Stimulated activated naive CD8-positive, alpha-beta T cell treated with anti-CD3 and anti-CD28 coated beads, Interleukin-15, amount 100 ng/mL, for 72 hours (primary cell): ENCODE data around the gene TRAF3.

Experiments used
- ATAC-seq: fragments of 150-1000 bp; cut with Tn5 transposase; 2 replicates; pipeline ENCODE4 v1.10.0; 2021; ENCODE audit warnings: mild to moderate bottlenecking, moderate library complexity
- DNase-seq, 2 donors: peaks; one replicate each; pipeline ENCODE4 v3.0.0; 2021 to 2022
- H3K27ac Mint-ChIP-seq, 2 donors: one replicate each; pipeline ENCODE4 v1.8.0; 2022; ENCODE audit warnings: mild to moderate bottlenecking in 2 of 2, mixed read lengths in 2 of 2, moderate library complexity in 2 of 2
- H3K27me3 Mint-ChIP-seq: one replicate; pipeline ENCODE4 v1.8.0; 2022; ENCODE audit warnings: mixed read lengths
- H3K4me1 Mint-ChIP-seq: one replicate; pipeline ENCODE4 v1.8.0; 2022; ENCODE audit warnings: mild to moderate bottlenecking, mixed read lengths
- H3K4me3 Mint-ChIP-seq, 2 donors: one replicate each; pipeline ENCODE4 v1.8.0; 2022; ENCODE audit warnings: mild to moderate bottlenecking in 2 of 2, mixed read lengths in 2 of 2, moderate library complexity in 1 of 2
- H3K9me3 Mint-ChIP-seq, 2 donors: one replicate each; pipeline ENCODE4 v1.8.0; 2022; ENCODE audit warnings: mixed read lengths in 2 of 2

Gene TRAF3

DNA sequence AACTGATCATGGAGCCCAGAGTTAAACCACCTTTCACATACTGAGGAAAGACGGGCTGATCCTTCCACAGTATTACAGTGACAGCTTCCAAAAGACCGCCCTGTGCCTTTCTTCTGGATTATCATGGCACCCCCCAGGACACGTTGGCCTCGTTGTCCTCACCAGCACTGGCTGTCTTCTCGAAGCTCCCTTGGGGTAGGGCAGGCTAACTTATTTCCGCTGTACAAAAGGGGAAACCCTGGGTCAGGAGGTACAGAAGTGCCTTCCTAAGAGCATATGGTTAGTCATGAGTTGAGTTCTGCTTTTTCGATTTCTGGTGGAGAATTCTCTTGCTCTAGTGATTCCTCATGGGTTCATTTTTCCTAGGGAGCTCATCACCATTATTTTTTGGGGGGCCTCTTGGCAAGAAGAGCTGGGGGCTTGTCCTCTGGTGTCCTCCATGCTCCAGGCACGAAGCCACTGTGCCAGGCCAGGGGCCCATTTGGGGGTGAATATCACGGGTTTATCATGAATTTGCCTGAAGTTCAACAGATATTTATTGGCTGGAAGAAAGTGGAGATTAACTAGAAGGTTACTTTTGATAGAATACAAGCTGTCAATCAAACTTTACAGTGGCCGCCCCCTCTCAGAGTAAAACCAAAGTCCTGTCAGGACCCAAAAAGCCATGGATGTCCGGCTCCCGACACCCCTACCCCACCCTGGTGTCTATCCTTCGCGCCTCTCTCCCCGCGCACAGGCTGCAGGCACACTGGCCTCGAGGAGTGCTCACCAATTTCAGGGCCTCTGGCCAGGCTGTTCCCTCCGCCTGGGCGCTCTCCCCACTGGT, 8.8 kb upstream of the TRAF3 start:
- H3K4me3 Mint-ChIP-seq, result no peak overlapping the region
- H3K9me3 Mint-ChIP-seq, result no peaks in the 10 kb centered on the region
- H3K27me3 Mint-ChIP-seq, result no peaks in the 10 kb centered on the region
- no peak overlapping the region for H3K27ac Mint-ChIP-seq
- ATAC-seq, result peak; percentile 85
- DNase-seq, result no peak
- peaks cover 10% of the 10 kb centered on the region for H3K4me1 Mint-ChIP-seq

DNA sequence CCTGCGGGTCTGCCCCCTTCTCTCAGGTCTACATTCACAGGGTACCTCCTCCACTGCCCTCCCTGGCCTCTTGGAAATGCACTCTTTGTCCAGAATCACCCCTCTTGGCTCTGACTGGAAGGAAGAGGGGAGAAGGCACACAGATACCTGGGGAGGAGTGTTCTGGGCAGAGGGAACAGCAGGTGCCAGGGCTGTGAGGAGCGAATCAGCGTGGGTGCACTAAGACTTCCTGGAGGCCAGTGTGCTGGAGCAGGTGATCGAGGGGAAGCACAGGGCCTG, 8.3 kb upstream of the TRAF3 start:
- ATAC-seq (no peak), DNase-seq (no peak)
- Mint-ChIP-seq H3K27ac (peak overlapping the region in 1 of 2 donors; percentile 33), H3K4me1 (peaks cover 11% of the 10 kb centered on the region), H3K4me3 (no peak overlapping the region), H3K9me3 (no peaks in the 10 kb centered on the region), H3K27me3 (no peaks in the 10 kb centered on the region)

DNA sequence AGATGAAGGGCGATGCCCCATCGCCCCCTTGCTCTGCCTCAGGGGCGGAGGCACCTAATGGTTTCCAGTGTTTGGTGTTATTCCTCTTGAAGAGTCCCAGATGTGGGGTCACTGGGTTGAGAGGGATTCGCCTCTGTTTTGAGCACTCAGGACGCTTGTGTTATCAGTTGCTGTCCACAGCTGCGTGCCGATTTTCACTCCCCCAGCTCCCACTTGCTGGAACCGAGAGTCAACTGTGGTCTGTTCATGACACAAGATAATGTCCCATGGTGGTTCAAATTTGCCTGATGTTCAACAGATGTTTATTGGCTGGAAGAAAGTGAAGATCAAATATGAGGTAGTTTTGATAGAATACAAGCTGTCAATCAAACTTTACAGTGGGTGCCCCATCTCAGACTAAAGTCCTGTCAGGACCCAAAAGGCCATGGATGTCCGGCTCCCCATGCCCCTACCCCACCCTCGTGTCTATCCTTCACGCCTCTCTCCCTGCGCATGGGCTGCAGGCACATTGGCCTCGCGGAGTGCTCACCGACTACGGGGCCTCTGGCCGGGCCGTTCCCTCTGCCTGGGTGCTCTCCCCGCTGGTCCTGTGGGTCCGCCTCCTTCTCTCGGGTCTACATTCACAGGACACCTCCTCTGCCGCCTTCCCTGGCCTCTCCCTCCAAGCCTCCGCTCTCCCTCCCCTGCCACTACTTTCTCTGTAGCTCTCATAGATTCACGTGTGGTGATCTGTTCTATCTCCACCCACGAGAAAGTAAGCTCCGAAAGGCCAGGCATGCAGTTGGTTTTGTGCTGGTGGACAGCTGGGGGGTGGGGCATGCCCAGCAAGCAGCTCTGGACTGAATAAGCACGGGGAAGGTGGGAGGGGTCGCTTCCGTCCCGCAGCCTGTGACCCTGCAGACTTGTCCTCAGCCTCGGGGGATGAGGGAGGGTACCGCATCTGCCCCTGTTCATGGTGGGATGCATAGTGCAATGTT, 6.8 kb upstream of the TRAF3 start:
- no peaks in the 10 kb centered on the region for H3K9me3 Mint-ChIP-seq
- no peak for DNase-seq
- no peak for ATAC-seq
- H3K27me3 Mint-ChIP-seq, result no peaks in the 10 kb centered on the region
- H3K4me1 Mint-ChIP-seq, result peaks cover 25% of the 10 kb centered on the region
- H3K27ac Mint-ChIP-seq, result no peak overlapping the region
- no peak overlapping the region for H3K4me3 Mint-ChIP-seq

DNA sequence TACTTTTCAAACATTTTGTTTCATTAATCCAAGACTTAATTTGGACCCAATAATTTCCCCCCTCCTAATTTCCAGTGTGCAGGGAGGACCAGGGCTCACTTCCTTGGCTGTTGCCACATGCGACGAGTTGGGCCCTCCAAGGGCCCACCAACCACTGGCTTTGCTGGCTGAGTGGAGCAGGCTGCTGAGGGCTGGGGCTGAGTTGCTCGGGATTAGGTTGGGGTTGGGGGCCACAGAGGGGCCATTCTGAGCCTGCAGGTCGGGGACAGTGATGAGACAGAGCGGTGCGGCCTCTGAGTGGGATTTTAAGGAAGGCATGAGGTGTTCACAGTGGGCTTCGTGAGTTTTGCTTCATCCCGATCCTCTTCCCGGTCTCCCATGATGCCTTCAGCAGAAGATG, 6.1 kb upstream of the TRAF3 start:
- Mint-ChIP-seq H3K27ac (no peak overlapping the region), H3K4me1 (peaks cover 32% of the 10 kb centered on the region), H3K9me3 (no peaks in the 10 kb centered on the region), H3K4me3 (no peak overlapping the region), H3K27me3 (no peaks in the 10 kb centered on the region)
- no peak for ATAC-seq
- DNase-seq, result no peak

DNA sequence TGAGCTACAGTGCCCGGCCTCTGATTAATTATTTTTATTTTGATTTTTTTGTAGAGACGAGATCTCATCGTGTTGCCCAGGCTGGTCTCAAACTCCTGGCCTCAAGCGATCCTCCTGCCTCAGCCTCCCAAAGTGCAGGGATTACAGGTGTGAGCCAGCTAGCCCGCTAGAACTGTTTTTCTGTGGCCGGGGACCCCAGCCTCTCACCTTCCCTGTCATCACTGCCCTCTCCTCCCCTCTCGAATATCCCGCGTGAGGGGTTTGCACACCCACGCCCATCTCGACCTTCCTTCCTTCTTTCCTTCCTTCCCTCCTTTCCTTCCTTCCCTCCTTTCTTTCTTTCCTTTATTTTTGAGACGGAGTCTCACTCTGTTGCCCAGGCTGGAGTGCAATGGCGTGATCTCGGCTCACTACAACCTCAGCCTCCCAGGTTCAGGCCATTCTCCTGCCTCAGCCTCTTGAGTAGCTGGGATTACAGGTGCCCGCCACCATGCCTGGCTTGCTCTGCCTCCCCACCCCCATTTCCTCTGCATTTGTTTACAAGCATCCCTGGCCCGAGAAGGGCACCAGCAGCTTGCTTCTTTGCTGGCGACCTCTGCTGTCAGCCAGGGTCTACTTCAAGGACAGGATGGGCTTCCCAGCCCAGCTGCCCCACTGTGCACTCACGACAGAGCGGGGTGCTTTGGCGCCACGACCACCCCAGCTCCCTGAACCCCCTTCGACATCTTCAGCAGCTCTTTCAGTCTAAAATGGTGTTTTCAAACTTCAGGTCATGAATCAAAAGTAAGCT, 4.3 kb upstream of the TRAF3 start:
- Mint-ChIP-seq H3K27ac (peak overlapping the region in 1 of 2 donors; percentile 81), H3K9me3 (no peaks in the 10 kb centered on the region), H3K4me1 (peaks cover 39% of the 10 kb centered on the region), H3K27me3 (no peaks in the 10 kb centered on the region), H3K4me3 (no peak overlapping the region)
- ATAC-seq (no peak), DNase-seq (no peak)

DNA sequence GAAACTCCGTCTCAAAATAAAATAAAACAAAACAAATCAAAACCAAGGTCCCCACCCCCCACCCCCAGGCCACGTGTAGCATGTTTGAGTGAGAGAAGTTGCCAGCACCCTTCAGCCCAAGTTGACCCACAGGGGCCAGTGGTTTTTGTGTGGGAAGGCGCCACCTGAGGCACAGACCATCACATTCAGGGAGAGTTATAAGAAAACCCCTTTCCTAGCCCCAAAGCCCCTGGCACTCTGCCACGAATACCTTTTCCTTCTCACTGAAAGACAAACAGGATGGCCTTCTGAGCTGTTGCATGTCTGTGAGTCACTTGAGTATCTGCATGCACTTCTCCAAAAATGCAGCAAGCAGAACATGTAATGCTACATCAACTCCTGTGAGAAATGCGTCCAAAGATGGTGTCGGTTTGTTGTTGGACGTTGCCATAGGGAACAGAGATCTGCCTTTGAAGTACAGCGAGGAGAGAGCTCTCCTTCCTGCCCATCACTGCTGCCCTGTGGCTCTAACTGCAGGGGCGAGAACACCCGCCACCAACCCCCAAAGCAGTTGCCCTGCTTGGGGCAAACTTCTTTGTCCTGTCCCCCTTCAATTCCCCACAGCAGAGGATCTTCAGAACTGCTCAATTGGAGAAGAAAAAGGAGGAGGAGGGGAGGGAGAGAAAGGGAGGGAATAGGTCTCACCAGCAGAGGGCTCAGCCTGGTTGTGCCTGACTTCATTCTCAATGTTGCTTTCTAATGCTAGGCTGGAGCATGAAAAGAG, 2.7 kb upstream of the TRAF3 start:
- Mint-ChIP-seq H3K4me1 (peaks cover 38% of the 10 kb centered on the region), H3K27ac (peak overlapping the region; percentile 57 to 89), H3K4me3 (peak overlapping the region; percentile 46 to 62), H3K9me3 (no peaks in the 10 kb centered on the region), H3K27me3 (no peaks in the 10 kb centered on the region)
- ATAC-seq (peak; percentile 61), DNase-seq (peak; percentile 66 to 71)

DNA sequence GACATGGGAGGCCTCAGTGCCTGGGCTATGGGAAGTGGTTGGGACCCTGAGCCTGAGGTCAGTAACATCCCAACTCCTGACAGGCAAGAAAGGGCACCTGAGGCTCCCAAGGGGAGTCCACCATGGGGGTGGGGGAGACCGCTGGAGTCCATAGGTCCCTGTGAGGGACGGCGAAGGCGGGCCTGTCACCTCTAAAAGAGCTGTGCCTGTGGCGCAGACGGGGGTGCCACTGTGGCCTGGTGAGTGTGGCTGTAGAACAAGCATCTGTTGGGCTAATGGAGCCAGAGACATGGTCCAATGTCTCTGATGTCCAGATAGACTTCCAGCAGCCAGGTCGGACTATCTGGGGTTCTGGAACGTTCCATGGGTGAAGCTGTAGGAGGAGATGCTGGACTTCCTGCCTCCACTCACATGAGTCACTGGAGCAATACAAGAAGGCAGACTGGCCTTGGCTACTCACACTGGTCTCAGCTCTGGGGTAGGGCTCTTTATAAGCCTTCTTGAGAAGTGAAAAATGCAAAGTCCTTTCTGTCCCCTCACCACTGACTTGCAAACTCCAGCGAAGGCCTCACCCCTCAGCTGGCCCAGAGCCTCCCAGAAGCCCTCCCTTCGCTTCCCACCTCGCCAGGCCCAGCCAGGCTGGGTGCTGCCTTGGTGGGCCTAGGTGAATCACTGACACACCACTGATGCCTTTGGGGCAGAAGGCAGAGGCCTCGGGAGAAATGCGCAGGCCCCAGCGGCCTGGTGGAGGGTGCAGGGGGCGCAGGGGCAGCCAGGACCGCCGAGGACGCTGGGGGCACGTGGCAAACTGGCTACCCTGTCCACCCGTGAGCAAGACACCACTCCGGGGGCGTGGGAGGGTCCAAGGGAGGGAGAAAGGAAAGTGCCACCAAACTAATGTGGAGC, 1.1 kb upstream of the TRAF3 start:
- H3K9me3 Mint-ChIP-seq, result no peaks in the 10 kb centered on the region
- no peaks in the 10 kb centered on the region for H3K27me3 Mint-ChIP-seq
- DNase-seq, result peak; percentile 24 to 40
- ATAC-seq, result no peak
- peak overlapping the region; percentile 70 to 82 for H3K4me3 Mint-ChIP-seq
- H3K4me1 Mint-ChIP-seq, result peaks cover 53% of the 10 kb centered on the region
- peak overlapping the region; percentile 85 to 97 for H3K27ac Mint-ChIP-seq

DNA sequence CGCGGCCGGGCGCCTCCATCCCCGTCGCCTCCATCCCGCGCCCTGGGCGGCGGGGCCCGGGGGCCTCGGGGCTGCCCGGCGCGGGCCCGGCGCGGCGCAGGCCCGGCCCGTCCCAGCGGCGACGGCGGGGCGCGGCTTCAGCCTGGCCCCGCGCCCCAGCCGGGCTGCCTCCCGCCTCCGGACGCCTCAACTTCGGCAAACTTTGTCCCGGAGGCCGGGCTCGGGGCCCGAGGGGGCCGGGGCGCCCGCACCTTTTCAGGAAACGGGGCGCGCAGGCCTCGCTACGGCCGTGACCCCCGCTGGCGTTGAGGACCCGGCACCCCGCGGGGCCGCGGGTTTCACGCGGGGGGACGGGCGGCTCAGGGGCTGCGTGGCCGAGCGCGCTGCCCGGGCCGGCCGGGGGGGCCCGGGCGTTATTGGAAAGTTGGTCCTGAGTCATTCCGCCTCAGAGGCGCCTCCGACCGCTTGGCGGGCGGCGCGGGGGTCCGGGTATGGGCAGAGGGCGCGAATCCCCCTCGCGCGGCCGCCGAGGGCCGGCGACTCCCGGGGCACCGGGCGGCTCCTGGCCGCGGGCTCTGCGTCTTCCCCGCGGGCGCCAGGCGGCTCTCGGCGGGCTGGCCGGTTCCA, 575 bp downstream of the TRAF3 start:
- H3K9me3 Mint-ChIP-seq, result no peaks in the 10 kb centered on the region
- peak; percentile 30 to 31 for DNase-seq
- H3K27me3 Mint-ChIP-seq, result no peaks in the 10 kb centered on the region
- ATAC-seq, result peak; percentile 52
- peaks cover 64% of the 10 kb centered on the region for H3K4me1 Mint-ChIP-seq
- peak overlapping the region; percentile 81 to 96 for H3K27ac Mint-ChIP-seq
- peak overlapping the region; percentile 76 to 89 for H3K4me3 Mint-ChIP-seq

DNA sequence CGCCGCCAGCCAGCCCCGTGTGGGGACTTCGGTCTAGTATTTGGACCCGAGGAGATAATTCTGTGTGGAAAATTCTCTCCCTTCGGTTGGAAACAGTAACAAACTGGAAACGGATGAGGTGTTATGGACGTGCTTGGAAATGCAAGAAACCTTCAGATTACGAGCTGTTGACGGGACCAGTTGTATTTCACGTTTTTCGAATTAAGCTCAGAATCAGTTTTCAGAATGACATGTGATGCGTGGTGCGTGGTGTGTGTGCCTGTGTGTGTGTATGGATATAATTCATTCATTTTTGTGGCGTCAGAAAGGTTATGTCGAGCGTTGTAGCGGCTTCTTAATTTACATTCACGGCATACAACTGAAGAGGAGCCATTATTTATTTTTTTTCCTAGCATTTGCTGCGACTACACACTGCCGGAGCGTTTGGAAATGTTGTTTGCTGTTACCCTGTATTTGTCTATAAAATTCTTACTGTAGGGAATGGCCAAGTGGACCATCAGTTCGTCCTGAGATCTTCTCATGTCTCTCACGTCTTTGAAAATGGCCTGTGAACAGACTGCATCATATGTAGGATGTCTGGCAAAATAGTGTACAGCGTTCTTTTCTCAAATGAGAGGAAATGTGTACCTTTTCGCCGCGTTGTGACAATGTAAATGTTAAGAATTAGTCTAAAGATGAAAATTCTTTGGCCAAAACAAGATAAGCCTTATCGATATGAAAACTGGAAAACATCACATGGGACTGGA, 1.3 kb downstream of the TRAF3 start:
- H3K27ac Mint-ChIP-seq, result peak overlapping the region; percentile 81 to 96
- no peaks in the 10 kb centered on the region for H3K9me3 Mint-ChIP-seq
- ATAC-seq, result no peak
- peaks cover 70% of the 10 kb centered on the region for H3K4me1 Mint-ChIP-seq
- peak overlapping the region; percentile 76 to 89 for H3K4me3 Mint-ChIP-seq
- peak in 1 of 2 donors; percentile 22 for DNase-seq
- H3K27me3 Mint-ChIP-seq, result no peaks in the 10 kb centered on the region

DNA sequence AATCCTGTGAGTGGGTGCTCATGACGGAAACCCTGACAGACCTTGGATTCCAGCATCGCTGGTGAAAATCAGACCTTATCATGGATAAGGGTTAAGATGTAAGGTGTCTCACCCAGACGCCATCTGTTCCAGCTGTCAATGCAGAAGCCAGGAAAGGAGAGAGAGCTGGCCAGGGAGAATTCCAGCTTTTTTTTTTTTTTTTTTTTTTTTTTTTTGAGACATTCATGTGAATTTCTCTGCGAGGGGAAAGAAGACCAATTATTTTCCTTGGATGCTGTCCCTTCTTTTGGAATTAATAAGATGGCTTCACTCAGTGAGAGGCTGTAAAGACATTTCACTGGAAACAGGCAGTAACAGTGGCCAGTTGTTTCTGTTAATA, 1.8 kb downstream of the TRAF3 start:
- no peaks in the 10 kb centered on the region for H3K27me3 Mint-ChIP-seq
- ATAC-seq (no peak), DNase-seq (no peak)
- peaks cover 74% of the 10 kb centered on the region for H3K4me1 Mint-ChIP-seq
- H3K27ac Mint-ChIP-seq, result peak overlapping the region; percentile 81 to 96
- no peaks in the 10 kb centered on the region for H3K9me3 Mint-ChIP-seq
- peak overlapping the region; percentile 76 to 89 for H3K4me3 Mint-ChIP-seq

DNA sequence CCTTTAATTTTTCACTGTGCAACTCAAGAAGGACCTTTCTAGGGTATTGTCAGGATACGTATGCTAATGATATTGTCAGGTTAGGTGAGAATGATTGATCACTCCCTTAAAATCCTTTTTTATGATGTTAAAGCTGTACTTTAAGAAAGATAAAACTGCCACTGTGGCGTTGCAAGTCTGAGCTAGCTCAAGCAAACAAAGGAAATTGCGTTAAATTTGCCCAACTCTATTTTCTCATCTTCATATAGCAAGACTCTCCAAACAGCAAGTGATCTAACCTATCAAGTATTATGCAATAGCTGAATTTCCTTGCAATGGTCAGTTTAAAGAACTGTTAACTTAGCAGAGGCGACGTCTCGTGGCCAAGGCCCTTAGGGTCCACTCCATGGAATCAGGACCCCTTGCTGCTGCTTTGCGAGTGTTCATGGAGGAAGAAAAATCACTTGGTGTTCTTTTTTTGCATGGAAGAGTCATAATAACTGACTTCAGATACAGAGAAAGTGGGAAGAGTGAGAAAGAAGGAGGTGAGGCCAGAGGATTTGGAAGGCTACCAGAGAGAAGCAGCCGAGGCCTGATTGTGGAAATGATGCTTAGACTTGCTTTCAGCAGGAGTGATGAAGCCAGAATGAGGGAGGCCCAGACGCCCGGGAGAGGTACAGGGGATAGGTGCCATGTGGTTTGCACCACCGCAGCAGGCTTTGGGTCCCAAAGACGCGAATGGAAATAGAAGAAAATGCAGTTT, 2.5 kb downstream of the TRAF3 start:
- H3K27ac Mint-ChIP-seq, result peak overlapping the region; percentile 81 to 96
- no peak for DNase-seq
- ATAC-seq, result no peak
- peak overlapping the region; percentile 76 to 89 for H3K4me3 Mint-ChIP-seq
- H3K27me3 Mint-ChIP-seq, result no peaks in the 10 kb centered on the region
- no peaks in the 10 kb centered on the region for H3K9me3 Mint-ChIP-seq
- peaks cover 74% of the 10 kb centered on the region for H3K4me1 Mint-ChIP-seq

DNA sequence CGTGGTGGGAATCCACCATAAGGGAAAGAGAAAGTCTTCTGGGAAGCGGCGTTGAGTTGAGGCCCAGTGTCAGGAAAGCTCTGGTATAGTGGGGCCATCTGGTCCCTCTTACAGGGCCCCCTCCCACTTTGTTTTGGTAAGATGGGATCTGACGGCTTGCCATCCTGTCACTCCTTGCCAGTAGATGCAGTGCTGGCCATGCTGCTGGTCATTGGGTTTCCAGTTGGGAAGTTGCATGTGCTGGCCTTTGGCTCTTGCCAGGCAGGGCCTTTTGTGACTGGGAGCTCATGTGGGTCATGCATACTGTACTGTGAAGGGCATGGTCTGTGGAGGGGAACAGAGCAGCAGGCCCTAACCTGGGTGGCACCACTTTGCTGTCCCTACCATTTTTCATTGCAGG, 3.8 kb downstream of the TRAF3 start:
- DNase-seq (no peak), ATAC-seq (no peak)
- Mint-ChIP-seq H3K4me3 (peak overlapping the region; percentile 49 to 89), H3K9me3 (no peaks in the 10 kb centered on the region), H3K4me1 (peaks cover 75% of the 10 kb centered on the region), H3K27me3 (no peaks in the 10 kb centered on the region), H3K27ac (peak overlapping the region; percentile 14 to 21)

DNA sequence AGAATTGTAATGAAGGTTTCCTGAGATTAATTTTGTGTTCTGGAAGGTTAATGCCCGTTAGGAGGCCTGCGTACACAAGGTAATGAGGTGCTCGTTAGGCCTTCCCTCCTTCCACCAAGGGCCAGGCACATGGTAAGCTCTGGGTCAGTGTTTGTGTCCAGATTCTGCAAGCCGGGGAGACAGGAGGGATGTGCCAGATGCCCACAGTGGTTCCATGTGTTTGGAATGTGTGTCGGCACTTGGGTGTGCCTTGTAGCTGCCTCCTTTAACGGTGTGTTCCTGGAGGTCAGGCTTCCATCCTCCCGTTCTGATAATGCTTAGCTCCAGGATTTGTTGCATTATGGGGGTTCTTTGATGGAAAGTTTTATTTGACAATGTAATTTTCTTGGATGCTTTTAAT, 5.7 kb downstream of the TRAF3 start:
- DNase-seq (no peak), ATAC-seq (no peak)
- no peaks in the 10 kb centered on the region for H3K9me3 Mint-ChIP-seq
- peak overlapping the region in 1 of 2 donors; percentile 33 for H3K4me3 Mint-ChIP-seq
- H3K4me1 Mint-ChIP-seq, result peaks cover 75% of the 10 kb centered on the region
- no peaks in the 10 kb centered on the region for H3K27me3 Mint-ChIP-seq
- no peak overlapping the region for H3K27ac Mint-ChIP-seq
